GM19324 (cell line): Measurements from ENCODE around the gene GSKIP.

ENCODE experiments used
- ATAC-seq: cut with Tn5 transposase; IDR thresholded peaks from one replicate; pipeline ENCODE4 v1.9.1; 2021; ENCODE audit warnings: mild to moderate bottlenecking, moderate library complexity; ENCODE audit not compliant: unreplicated experiment, low FRiP score

The GSKIP gene

DNA sequence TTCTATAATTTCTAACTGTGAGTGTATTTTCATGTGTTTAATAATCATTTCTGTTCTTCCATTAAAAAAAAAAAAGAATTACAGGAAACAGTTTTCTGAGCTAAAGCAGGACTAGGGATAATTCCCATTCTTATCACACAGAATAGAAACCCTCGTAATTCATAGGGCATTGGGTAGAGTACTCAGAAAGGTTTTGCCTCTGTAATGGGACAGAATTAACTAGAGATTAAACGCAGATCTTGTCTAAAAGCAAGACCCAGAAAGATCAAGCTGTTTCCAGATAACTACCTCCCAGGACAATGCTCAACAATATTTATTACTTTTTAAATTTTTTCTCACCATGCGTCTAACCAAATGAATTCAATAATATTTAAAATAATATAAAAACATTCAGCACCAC is 10.2 kb downstream of the GSKIP start:
- ATAC-seq, result no peak

DNA sequence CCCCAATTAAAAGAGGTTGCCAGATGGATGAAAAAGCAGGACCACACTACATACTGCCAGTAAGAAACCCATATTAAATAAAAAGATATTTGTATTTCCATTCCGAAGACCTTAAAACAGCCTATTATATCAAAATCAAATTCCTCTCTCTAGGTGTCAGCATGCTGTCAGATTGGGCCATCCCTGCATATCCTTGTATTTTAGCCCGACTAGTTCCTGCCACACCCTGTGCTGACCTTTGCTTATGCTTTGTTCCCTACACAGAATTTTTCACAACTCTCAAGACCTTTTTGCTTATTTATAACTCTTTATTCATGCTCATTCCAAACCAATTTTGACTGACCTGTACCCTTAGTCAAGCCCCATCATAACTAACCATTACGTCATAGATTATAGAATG is 12.8 kb downstream of the GSKIP start:
- ATAC-seq, result no peak

DNA sequence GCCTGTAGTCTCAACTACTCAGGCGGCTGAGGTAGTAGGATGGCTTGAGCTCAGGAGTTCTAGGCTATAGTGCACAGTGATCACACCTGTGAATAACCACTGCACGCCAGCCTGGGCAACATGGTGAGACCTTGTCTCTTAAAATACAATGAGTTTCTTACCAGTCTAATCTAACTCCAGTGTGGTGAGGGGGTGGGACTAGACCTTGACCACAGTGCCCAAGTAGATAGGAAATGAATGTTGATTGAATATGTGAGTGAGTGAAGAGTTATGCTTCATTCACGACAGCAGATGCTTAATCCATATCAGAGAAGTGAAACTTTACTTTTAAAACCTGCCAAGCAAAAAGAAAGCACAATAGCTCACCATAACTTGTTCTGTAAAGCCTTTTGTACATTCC is 17.4 kb downstream of the GSKIP start:
- peak; percentile 65 for ATAC-seq

DNA sequence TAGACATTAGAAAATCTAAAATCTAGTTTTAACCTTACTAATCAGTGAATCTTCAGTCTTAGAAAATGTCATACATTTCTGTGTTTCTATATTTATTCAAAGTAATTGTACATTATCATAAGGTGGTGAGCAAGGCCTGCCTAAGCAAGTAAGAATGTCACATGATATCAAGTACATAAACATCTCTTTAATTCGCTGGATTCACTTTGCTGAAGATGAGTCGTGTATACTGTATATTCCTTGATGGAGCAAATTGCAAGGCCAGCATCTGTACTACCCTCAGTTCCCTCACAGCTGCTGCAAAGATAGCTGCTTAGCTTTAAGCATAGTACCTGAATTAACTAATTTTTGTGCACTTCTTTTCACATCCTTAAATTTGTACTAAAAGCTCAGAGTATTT is 20.1 kb downstream of the GSKIP start:
- no peak for ATAC-seq

DNA sequence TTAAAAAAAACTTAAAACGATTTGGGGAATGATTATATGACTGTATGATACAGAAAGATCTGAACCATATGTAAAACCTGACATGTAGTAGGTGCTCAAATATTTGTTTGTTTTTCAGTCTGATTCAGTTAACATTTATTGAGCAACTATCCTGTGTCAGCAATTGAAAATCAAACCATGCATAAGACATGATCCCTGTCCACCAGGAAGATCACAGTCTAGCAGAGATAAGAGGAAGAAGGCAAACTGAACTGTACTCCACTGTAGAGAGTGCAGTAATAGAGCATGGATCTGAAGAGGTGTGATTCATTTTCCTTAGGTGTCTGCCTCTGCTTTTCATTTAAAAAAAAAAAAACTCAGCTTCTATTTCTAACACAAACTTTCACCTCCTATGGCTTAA is 20.7 kb downstream of the GSKIP start:
- no peak for ATAC-seq

DNA sequence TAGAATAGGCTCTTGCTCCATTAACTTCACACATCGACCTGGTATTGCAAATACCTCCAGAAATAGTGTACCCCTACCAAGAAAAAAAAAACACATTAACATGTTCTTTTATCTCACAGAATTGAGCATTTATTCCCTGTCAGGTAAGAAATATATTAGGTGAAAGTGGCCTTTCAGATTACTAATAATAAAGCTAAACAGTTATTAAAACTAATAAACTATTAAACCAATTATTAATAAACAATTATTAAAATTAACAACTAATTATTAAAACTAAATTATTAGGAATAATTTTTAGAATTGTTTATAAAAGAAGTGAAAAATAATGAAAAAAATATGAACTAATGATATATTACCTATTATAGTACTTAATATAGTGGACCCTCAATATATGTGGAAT is 21.4 kb downstream of the GSKIP start:
- ATAC-seq, result no peak

DNA sequence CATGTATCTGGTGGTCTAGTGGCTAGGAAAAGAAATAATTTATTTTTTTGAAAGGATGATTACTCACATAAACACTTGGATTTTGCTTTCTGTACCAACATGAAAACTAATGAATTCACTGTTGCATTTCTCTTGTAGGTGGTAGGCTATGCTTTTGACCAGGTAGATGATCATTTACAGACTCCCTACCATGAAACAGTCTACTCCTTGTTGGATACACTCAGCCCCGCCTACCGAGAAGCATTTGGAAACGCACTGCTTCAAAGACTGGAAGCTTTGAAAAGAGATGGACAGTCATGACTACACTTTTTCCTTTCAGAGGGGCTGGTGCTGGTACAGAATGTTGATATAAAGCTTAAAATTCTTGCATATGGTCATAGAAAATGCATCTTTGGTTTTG is 22.1 kb downstream of the GSKIP start:
- ATAC-seq, result no peak

DNA sequence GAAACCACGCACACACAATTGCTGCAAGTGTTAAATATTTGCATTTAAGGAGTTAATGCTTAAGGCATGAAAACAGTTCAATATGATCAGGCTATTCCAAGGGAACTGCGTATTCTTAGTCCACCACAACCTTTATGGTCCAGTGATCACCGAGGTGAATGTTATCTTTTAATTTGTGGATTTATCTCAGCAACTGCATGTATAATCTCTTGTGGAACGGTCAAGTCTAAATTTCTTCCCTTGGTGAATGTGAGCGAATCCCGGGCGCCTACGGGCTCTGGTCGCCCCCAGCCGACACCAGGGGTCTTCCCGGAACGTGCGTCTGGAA is 27.6 kb downstream of the GSKIP start:
- ATAC-seq, result no peak

DNA sequence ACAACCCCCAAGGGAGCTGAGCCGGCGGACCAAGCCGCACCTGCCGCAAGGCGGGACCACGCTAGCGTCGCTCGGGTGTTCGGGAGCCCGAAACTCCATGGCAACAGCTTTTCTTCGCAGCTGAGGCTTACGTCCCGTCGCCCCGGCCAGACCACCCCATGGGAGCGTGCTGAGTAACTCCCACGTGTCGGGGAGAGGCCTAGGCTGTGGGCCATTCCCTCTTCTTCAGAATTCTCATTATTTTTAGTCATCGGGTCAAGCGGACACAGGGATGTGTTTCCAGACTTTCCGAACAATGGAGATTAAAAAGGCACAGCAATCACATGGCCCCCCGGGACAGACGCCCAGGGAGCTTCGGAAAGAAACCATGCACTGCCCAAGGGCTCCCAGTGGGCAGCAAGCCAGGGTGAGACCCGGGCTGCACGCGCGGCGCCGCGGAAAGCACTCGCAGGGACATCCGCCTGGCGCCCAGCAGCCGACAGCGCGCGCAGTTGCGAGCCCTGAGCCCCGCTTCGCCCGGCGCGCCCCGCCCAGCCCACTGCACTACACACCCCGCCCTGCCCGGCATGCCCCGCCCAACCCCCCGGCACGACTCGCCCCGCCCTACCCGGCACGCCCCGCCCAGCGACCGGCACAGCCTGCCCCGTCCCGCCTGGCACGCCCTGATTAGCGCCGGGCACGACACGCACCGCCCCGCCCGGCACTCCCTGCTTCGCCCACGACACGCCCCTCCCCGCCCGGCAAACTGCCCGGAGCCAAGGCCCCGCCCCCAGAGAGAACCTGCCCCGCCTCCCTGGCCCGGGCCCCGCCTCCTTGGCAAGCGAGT is 28.2 kb downstream of the GSKIP start:
- ATAC-seq, result peak; percentile 92

DNA sequence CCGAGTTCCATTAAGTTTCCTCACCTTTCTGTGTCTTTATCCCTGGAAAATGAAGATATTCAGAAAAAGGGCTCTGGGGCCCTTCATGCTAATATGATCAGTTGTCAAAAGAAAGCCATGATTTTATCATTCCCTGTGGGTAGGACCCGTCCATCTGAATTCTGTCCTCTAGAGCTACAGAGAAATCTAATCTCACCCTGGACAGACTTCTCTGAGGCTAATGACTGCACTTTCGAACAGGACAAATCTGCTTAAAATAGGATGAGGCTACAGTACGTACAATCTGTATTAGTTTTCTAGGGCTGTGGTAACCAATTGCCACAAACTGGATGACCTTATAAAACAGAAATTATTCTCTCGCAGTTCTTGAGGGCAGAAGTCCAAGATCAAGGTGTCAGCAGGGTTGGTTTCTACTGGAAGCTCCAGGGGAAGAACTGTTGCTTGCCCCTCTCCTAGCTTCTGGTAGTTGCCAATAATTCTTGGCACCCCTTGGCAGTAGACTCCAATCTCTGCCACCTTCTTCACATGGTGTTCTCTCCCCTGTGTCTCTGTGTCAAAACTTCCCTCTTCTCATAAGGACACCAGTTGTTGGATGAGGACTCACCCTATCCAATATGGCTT is 29.9 kb downstream of the GSKIP start:
- ATAC-seq, result no peak

DNA sequence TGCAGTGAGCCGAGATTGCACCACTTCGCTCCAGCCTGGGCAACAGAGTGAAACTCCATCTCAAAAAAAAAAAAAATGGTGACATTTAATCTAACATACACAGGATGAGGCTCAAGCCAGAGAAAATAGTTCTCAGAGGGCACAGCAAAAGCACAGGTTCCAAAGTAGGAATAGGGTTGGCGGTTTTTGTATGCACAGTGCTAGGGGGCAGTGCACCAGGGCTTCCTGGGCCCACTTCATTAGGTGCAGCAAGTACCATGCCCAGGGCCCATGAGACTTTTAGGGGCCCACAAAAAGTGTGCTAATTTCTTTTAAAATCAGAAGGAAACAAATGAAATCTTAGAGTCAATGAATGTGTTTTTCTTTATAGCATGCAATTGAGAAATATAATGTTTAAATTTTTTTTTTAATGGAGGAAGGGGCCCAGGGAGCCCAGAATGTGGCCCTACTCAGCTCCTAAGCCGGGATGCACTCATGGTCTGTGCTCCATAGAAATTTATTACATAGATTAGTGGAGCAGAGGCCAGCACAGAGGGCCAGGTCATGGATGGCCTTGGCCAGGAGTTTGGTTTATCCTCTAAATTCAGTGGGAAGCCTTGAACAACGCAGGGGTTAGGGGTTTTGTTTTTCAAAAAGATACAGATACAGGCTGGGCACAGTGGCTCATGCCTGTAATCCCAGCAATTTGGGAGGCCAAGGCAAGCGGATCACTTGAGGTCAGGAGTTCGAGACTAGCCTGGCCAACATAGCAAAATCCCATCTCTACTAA is 30.9 kb downstream of the GSKIP start:
- ATAC-seq, result no peak

DNA sequence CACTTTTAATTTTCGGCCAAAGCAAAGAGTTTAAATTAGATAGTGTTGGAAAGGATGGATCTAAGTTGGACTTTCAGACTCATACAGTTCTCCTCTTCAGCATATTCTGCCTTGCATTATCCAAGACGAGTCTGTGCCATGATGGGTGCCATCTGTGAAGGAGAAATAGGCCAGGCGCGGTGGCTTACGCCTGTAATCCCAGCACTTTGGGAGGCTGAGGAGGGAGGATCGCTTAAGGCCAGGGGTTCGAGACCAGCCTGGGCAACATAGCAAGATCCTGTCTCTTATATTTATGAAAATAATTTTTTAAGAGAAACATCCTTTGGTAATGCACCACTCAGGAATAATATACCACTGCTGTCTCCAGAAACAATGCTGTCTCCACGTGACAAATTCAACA is 35.1 kb downstream of the GSKIP start:
- ATAC-seq, result no peak

DNA sequence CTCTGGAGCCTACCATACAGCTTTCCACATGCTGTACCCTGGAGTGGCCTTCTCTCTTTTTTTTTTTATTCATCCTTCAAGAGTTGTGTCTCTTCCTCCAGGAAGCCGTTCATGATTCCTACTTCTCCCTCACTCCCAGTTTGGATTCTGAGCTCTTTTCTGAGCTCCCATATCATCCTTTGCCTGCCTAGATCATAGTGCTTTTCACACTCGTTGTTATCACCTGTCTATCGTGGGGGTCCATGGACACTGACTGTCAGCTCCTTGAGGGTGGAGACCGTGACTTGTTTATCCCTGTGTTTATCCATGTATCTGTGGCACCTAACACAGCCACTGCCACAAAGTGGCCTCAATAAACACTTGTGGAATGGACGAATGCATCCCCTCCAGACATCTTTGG is 35.6 kb downstream of the GSKIP start:
- no peak for ATAC-seq

DNA sequence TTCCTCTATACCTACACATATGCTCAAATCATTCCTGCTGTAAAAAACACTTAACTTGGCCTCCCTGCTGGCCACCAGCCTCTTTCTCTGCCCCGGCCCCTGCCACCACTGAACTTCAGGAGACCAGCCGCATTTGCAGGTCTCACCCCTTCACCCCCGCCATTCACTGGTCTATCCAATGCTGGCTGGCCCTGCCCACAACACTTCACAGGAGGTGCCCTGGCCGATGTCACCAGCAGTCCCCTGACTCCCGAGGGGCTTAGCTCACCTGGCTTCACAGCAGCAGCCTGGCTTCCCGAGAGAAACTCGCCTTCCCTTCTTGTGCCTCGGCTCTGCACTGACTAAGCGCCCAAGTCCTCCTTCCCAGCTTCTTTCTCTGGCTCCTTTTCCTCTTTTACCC is 36.1 kb downstream of the GSKIP start:
- no peak for ATAC-seq

DNA sequence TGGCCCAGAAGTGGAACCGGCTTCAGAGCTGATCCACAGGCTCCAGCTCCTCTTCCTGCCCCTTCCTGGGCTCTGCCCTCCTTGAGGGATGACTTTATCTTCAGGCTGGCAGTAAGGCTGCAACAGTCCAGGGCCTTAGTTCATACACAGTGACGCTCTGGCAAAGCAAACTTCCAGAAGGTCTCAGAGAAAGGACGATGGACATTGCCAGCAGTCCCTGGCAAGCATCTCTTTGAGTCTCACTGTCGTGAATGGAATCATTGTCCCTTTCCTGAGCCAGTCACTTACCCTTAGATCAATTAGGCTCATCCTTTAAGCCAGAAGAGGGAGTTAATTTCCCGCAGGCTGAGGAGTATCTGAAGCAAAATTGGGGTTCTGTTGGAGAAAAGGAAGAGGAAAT is 37.2 kb downstream of the GSKIP start:
- ATAC-seq, result no peak

DNA sequence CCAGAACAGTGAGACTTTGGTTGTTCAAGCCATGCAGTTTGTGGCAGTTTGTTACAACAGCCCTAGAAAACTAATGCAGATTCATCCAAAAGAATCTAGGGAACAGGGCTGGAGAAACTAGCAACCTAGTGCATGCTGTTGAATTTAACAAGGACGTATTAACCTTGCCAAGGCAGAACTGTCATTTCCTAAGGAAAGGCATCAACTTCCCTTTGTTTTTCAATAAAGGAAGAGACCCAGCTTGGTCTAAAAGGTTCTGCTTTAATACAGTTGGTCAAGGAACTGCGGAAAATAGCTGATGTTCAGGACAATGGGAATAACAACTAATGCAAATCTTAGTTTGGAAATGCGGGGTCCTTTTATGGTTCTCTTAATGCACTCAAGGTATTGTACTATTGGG is 40.1 kb downstream of the GSKIP start:
- no peak for ATAC-seq

DNA sequence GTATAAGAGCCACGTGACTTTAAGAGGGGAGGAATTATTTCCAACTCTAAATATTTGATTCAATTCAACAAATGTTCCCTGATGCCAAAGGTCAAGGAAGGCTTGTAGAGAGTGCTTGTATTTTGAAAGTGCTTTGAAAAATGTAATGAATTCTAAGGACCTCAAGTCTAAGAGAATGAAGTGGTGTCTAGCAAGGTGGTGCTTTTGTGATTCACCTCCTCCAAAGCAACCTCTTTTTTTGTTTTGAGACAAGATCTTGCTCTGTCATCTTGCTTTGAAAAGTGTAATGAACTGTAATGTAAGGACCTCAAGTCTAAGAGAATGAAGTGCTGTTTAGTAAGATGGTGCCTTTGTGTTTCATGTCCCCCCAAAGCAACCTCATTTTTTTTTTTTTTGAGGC is 42.4 kb downstream of the GSKIP start:
- no peak for ATAC-seq

DNA sequence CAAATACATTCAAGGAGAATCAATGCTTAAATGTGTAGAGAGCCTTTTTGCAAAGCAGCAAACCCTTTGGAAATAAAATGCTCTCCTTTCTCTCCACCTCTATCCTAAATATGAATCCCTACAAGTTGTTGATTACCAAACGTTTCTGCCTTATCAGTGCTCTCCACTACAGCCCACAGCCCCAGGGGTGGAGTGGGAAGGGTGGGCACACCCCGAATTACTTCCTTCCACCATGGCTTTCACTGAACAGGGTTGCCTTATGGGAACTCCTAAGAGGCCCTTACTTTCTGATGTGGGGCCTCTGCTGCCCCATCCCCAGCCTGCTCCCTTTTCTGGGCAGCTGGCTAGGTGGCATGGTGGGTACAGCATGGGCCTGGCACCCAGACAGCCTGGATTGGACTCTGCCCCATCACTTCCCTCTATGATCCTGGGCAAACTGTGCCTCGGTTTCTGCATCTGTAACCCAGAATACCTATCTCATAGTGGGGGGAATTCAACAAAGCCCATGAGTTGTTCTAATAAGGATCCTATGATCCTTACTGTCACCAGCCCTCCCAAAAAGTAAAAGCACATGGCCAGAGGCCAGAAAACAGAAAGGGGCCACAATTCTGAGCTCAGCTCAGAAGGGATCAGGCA is 44.7 kb downstream of the GSKIP start:
- ATAC-seq, result no peak

DNA sequence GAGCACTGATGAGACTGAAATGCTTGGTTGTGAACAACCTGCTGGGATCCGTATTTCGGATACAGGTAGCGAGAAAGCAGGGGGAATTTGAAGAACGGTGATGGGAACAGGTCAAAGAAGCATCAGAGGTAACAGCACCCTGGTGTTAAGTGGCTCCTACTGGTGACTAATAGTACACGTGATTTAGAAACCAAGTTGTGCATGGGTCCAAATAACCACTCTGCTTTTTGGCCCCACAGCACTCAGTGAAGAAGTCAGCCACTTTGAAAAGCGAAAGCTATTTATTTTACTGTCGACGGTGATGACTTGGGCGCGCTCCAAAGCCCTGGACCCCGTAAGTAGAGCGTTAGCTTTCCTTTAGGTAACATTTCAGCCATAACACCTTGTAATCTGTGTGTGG is 45.3 kb downstream of the GSKIP start:
- no peak for ATAC-seq

DNA sequence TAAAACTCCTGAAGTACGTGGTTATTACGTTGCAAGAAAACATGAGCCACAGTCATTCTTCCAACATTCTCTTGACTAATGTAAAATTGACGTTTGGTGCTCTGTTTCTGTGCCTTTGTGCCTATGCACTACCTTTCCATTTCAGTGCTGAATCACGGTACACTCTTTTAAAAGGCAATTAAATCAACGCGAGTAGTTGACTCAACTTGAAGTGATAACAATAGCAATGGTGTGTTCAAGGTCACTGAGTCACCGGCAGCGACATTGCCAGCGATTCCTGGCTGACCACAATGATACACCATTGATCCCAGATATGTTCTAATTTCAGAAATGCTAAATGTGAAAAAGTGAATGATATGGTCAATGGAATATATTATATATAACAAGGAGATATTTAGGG is 46.4 kb downstream of the GSKIP start:
- ATAC-seq, result no peak

DNA sequence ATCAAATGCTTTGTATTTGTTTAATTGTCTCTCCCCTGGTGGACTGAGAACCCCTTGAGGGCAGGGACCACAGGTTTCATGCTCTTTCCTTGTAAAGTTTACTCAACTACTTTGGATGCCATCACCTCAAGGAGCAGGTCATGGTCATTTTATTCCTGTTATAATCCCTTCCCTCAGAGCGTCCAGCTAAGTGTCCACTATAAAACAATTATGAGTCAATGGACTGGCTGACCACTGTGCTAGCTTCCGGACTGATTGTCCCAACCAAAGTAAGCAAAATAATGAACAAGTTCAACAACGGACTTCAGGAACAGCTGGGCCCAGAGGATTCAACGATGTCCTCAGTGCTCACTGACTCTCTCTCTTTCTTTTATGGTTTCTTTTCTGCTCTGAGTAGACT is 46.8 kb downstream of the GSKIP start:
- no peak for ATAC-seq
